Measurements from ENCODE around the gene ZSCAN4.
A peak's percentile ranks its signal among the peaks of the same experiment; 100 is the strongest.

Gene ZSCAN4

DNA sequence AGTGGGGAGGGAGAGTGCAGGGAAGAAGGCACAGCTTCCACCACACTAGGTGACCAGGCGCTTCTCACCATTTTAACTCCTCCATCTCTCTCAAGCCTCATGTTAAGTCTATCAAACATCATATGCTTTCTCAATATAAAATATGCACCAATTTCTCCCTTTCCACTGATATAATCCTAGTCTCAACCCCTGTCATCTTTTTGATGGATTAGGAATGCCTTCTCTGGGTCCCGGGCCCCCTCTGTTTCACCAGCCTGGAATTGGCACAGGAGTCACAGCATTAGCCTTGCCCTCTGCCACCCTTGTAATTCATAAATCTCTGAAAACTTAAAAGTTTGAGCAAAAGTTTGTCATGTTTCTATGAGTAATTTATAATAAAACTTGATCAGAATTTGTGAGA, at the start of gene ZSCAN4:
Gene ZSCAN4 (plus strand): TSS at position 301 of the 400 bp plus-strand sequence. CDS start 7,211 bp downstream, outside the sequence.
- DNase-seq = no peak

DNA sequence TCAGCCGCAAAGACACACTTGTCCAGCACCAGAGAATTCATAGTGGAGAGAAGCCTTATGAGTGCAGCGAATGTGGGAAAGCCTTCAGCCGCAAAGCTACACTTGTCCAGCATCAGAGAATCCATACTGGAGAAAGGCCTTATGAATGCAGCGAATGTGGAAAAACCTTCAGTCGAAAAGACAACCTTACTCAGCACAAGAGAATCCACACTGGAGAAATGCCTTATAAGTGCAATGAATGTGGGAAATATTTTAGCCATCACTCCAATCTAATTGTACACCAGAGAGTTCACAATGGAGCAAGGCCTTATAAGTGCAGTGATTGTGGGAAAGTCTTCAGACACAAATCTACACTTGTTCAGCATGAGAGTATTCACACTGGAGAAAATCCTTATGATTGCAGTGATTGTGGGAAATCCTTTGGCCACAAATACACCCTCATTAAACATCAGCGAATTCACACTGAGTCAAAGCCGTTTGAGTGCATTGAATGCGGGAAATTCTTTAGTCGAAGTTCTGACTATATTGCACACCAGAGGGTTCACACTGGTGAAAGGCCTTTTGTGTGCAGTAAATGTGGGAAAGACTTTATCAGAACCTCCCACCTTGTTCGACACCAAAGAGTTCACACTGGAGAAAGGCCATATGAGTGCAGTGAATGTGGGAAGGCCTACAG, 47.9 kb upstream of the ZSCAN4 start:
- DNase-seq = no peak

DNA sequence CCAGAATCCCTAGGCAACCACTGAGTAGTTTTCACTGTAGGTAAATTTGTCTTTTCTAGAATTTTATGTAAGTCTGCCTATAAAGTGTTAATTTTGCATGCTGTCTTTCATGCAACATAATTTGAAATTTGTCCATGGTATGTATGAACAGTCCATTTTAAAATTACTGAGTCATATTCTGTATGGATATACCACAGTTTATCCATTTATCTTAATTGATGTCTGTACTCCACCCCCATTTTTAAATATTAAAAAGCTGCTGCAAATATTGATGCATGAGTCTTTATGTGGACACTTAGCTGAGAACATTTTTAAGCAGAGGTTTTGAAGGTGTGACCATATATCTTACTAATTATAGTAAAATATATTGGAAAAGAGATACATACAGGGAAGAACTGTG, 45.6 kb upstream of the ZSCAN4 start:
- no peak for DNase-seq

GRCh38 chr19:57632987-57633831, 35.5 kb upstream of the ZSCAN4 start, which contains the start of gene ZNF211:
Gene ZNF211, plus strand, starts transcription at chr19:57633168. Its CDS starts 179 bp downstream, at chr19:57633347.
- peak; percentile 83 for DNase-seq

- no peak for DNase-seq
Measured at GRCh38 chr19:57633832-57634131, 35.0 kb upstream of the ZSCAN4 start.

DNA sequence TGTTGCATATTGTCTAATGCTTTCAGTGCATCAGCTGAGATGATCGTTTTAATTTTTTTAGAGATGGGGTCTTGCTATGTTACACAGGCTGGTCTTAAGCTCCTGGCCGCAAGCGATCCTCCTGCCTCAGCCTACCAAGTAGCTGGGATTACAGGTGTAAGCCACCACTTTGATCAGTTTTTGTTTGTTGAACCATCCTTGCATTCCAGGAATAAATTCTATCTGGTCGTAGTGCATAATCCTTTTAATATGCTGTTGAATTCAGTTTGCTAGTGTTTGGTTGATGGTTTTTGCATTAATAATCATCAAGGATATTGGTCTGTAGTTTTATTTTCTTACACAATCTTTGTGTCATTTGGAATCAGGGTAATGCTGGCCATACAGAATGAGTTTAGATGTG, 31.4 kb upstream of the ZSCAN4 start:
- no peak for DNase-seq

DNA sequence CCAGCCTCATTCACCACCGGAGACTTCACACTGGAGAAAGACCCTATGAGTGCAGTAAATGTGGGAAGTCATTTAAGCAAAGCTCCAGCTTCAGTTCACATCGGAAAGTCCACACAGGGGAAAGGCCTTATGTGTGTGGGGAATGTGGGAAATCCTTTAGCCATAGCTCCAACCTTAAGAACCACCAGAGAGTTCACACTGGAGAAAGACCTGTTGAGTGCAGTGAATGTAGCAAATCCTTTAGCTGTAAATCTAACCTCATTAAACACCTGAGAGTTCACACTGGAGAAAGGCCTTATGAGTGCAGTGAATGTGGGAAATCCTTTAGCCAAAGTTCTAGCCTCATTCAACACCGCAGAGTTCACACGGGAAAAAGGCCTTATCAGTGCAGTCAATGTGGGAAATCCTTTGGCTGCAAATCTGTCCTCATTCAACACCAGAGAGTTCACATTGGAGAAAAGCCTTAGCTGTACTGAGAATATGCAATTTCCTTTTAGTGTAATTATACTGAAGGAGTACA, 27.0 kb upstream of the ZSCAN4 start:
- DNase-seq = no peak

DNA sequence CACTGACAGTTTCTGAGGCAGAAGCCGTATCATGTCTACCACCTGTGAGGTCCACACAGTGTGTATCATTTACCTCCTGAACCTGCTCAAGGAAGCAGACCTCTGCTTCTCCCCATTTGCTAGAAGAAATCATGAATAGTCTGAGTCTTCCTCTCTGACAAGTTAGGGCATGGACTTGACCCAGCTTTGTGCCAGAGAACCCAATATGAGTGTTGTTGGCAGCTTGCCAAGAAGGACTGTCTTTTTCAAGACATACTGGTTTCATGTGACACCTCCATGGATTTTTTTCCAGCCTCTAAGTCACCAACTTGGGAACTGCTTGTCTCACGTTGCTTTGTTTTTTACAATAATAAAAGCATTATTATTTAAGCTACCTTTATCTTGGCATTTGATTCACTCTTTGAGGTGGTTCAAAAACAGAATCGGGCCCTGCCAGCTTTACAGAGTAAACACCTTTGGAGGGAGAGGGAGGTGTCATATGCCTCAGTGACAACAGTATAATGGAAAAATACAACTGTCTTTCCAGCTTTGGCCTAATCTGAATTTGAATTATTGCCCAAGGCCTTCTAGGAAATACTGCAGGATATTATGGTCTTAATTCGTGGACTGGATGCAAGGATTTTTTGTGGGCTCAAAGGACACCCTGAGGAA, 26.2 kb upstream of the ZSCAN4 start:
- no peak for DNase-seq

- no peak for DNase-seq
Measured at GRCh38 chr19:57643734-57644133, 25.0 kb upstream of the ZSCAN4 start.

- DNase-seq = no peak
Measured at GRCh38 chr19:57648331-57649003, 20.3 kb upstream of the ZSCAN4 start.

- DNase-seq = no peak
Measured at GRCh38 chr19:57651654-57651996, 17.1 kb upstream of the ZSCAN4 start.

GRCh38 chr19:57653689-57654088, 15.0 kb upstream of the ZSCAN4 start:
- DNase-seq = no peak

DNA sequence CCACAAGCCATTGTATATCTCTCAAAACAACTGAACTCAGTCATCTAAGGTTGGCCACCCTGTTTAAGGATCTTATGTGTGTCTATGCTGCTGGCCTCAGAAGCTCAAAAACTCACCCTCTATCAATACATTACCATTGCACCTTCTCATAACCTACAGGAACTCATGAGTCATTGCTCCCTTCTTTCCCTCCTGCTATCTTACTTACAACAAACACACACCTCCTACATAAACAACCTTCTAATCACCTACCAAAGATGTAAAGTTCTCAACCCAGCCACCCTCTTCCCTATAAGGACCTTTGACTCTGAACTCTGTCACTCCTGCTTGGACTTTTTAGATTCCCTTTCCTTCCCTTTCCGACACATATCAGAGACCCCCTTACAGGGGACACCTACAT, 13.3 kb upstream of the ZSCAN4 start:
- DNase-seq = no peak

- no peak for DNase-seq
Measured at GRCh38 chr19:57656346-57656745, 12.4 kb upstream of the ZSCAN4 start.

DNA sequence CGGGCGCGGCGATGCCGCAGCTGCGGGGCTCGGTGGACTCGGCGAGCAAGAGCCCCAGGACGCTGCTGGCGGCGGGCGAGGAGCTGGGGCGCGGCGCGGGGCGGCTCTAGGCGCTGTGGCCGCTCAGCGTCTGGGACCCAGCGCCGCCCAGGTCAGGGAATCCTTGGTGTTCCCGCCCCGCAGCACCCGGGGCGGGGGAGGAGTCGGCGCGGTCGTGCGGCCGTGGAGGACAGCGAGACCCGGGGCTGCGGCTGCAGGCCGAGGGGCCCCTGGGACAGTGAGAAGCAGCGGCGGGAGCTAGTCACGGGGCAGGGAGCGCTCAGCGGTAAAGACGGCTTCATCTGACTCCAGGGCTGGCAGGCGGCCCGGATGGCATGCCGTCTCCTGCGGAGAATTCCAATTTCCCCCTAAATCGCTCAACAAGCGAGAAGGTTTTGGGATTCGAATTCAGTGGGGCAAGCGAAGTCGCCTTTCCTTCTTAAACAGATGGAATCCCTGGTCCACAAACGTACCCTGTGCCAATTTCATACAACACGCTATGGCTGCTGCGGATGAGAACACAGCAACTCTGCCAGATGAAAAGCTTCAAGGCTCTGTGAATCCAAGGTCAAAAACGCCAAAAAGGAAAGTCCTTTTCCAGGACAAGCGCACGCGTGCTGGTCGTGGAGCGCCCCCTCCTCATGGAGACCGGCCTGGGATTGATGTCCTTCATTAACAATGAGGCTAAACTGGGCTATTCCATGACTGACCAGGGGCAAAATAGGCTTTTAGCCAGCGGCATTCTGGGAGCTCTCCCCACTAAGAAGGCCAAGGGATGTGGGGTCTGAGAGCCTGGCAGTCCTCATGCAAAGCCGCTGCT, 4.2 kb upstream of the ZSCAN4 start:
- DNase-seq = no peak

DNA sequence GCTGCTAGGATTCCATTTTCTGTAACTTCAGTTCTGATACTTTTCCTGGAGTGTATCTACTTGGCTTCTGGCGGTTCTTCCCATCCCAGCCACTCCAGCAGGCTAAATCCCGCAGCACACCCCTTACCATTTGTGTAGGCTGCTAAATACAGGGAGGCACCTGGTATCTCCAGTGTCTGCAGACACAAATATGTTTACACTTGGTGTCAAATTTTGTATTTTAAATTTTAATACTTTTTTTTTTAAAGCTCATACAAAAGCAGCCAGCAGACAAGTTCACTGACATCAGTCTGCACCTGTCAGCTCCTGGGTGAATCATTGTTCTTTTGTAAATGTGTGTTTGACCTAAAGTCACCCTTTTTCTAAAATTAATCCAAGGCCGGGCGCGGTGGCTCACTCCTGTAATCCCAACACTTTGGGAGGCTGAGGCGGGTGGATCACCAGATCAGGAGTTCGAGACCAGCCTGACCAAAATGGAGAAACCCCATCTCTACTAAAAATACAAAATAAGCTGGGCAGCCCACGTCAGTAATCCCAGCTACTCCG, 3.4 kb upstream of the ZSCAN4 start:
- no peak for DNase-seq

DNA sequence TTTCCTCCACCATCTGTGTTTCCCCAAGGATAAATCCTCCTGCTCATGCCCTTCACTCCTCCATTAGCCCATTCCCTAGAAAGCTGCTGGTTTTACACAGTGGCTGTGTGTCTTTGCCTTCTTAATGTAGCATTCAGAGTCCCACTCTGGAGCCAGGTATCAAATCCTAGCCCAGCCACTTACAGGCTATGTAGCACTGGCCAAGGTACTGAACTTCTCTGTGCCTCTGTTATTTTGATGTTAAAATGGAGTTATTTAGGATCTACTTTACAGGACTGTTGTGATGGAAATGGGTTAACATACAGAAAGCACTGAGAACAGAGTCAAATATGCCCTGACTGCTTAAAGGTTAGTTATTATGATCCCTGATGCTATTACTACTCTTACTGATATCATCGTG, 1.5 kb upstream of the ZSCAN4 start:
- DNase-seq = no peak

DNA sequence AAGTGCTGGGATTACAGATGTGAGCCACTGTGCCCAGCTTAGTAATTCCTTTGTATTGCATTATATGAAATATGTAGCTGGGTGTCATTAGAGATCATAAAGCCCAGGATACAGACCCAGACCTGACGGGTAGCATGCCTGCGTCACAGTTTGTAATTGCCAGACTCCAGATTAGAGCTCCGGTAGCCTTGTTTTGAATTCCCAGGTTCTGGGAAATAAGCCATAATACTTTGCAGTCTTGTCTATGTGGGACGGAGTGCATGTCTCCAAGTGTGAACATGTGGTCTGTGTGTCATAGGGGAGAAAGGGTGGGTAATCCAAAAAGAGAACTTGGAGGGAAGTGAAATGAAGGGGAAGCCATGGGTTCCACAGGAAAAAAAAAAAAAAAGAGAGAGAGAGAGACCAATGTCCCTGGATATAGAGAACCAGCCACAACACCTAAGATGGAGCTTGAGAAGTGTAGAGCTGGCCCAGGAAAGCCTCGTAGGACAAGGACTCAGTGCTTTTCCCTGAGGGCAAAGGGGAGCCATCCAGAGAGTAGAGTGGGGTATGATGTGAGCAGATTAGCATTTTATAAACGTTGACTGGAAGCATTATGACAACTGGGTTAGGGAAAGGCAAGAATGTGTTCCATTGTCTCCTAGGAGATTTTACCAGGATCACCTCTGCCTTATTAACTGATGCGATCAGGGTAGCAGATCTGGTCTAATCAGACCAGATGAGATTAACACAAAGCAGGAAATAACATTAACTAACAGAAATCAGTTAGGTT, 2.6 kb downstream of the ZSCAN4 start:
- no peak for DNase-seq

GRCh38 chr19:57672466-57672865, 3.7 kb downstream of the ZSCAN4 start:
- no peak for DNase-seq

- no peak for DNase-seq
Measured at GRCh38 chr19:57675881-57676280, 7.1 kb downstream of the ZSCAN4 start.

- no peak for DNase-seq
Measured at GRCh38 chr19:57682226-57682766, 13.6 kb downstream of the ZSCAN4 start.
